HG02938 (cell line): ENCODE measurements around the gene RABL2B.

Experiments used
- ATAC-seq: cut with Tn5 transposase; IDR thresholded peaks from one replicate; pipeline ENCODE4 v1.9.1; 2021; ENCODE audit warnings: mild to moderate bottlenecking, moderate library complexity; ENCODE audit not compliant: unreplicated experiment

RABL2B gene

GRCh38 chr22:50738649-50739227 lies 44.7 kb downstream of the RABL2B start:
- no peak for ATAC-seq

- no peak for ATAC-seq
These were observed 45.4 kb downstream of the RABL2B start, which contains the start of gene ACR for GRCh38 chr22:50737728-50738648. Gene ACR, plus strand, starts transcription at chr22:50738204. Its CDS starts 32 bp downstream, at chr22:50738236.

- ATAC-seq: no peak
These were observed 47.8 kb downstream of the RABL2B start for GRCh38 chr22:50735739-50736030.

- no peak for ATAC-seq
These were observed 48.3 kb downstream of the RABL2B start for GRCh38 chr22:50734986-50735738.

DNA sequence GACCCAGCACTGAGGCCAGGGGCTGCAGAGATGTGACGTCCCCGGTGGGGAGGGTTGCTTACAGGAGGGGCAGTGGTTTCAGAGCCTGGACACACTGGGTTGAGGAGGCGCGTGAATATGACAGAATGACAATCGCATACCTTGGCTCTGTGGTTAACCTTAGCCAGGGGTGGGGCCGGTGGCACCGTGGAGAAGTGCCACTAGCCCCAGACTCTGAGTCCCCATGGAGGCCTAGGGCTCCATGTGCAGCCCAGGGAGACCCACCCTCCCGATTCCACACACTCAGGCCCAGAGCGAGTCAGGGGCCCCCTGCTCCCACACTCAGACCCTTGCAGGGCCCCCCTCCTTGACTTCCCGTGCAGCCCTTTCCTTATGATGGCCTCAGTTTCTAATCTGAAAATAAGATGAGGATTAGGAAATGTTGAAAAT lies 49.1 kb downstream of the RABL2B start:
- ATAC-seq: no peak

DNA sequence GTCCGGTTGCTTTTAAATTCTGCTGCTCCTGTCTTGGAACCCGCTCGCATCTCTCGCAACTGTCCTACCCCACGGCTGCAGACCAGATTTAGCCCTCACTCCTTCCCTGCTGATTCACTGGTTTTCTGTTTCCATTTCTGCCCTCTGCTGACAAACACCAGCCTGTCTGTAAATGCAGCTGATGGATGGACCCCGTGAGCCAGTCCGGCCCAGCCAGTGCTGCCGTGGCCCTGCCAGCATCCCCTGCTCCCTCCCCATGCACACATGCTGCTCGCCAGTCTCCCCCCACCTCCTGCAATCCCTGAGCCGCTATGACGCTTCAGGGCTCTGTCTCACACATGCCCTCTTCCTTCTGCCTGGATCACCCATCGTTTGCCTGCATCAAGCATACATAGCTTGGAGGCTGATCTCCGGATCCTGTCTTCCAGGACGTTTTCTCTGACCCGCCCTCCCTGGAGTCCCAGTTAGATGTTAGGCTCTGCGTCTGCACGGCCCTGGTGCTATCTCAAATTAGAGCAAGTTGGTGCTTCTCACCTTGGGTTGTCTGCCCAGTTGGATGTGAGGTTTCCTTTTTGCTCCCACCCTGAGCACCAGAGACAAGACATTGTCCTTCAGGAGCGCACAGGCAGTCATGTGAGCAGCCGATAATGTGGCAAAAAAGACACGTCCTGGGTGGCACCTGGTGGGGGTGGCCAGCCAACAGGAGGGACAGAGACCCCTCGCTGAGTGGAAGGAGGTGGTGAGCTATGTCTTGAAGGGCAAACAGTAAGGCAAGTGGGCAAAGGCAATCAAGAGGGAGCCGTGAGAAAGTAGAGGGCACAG lies 49.7 kb downstream of the RABL2B start:
- no peak for ATAC-seq

DNA sequence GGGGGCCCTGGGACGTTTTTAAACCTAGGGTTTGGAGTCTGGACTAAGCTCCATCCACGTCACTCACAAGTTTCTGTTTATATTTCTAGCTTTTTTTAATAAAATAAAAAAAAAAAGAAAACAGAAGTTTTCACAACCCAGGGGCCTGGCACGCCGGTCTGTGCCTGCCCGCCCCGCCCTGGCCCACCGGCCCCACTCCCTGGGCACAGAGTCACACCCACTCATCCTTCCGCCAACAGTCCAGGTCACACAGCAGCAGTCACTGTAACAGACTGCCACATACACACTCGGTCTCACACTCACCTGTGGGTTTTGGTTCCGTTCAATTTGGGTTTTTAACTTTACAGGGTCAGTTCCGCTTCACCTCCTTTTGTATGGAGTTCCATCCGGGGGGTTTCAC lies 50.8 kb downstream of the RABL2B start:
- no peak for ATAC-seq

DNA sequence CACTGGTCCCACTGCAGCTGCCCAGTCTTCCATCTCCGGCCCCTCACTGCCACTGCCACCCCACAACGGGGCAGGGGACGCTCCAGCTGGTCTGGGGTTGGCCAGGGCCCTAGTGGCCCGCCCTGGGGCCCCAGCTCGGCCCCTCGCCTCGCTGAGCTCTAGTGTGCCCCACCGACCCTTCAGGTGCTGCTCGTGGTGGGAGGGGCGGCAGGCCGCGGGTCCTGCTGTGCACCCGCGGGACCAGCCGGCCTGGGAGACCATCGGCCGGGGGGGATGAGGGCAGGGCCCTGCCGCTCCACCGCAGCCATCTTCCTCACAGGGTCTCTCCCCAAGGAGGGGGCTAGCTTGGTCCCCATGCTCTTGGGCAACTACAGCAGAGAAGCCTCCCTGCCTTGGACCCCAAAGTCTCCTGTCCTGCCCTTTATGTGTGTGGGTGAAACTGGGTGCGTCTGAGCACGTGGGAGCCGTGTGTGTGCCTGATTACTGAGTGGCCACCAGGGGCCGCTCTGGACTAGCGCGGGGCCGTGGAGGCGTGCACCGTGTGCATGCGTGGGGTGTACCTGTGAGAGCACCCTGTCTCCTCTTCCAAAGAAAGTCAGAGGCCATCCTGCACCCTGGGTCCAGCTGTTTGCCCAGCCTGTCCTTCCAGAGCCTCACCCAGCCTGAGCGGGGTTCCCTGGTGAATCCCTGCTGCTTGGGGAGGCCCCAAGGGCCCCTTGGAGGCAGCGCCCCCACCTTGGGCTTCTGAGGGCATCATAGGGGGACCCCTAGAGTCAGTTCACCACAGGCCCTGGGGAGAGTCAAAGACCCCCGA lies 51.4 kb downstream of the RABL2B start:
- no peak for ATAC-seq

DNA sequence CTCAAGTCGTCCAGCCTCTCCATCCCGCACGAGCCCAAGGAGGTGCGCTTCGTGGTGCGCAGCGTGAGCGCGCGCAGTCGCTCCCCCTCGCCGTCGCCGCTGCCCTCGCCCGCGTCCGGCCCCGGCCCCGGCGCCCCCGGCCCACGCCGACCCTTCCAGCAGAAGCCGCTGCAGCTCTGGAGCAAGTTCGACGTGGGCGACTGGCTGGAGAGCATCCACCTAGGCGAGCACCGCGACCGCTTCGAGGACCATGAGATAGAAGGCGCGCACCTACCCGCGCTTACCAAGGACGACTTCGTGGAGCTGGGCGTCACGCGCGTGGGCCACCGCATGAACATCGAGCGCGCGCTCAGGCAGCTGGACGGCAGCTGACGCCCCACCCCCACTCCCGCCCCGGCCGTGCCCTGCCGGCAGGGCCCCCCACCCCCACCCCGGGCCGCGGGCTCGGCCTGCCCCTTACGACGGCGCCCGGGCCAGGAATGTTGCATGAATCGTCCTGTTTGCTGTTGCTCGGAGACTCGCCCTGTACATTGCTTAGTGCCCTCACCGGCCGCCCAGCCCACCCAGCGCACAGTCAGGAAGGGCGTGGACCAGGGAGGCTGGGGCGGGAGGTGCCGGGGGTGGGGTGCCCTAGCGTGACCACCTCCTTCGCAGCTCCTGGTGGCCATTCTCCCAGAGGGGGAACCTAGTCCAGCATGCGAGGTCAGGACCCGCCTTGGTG lies 52.3 kb downstream of the RABL2B start:
- no peak for ATAC-seq

- ATAC-seq: no peak
These were observed 53.2 kb downstream of the RABL2B start for GRCh38 chr22:50730013-50730891.

DNA sequence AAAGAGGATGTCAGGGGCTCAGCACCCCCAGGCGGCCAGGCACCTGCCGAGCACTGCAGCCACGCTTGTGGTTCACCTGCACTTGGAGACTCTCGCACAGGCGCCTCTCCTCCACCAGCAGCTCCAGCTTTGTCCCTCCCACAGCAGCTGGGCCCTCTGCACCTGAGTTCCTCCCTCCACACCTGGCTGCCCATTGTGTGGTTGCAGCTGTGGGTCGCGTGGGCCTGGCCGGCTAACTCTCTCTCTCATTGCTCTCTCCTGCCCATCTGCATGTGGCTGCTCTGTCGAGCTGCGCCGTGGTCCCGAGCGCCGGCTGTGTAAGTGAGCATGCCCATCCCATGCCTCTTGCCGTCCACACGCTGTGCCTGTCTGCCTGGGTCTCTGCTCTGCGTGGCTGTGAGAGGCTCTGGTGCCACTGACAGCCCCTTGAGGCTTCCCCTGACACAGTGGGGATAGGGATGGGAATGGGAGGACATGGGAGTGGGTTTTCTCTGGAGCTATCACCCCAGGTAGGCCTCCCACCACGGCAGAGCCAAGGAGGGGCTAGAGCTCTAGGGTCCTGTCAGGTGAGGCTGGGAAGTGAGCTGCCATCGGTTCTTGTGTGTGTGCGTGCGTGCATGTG lies 53.9 kb downstream of the RABL2B start:
- no peak for ATAC-seq

DNA sequence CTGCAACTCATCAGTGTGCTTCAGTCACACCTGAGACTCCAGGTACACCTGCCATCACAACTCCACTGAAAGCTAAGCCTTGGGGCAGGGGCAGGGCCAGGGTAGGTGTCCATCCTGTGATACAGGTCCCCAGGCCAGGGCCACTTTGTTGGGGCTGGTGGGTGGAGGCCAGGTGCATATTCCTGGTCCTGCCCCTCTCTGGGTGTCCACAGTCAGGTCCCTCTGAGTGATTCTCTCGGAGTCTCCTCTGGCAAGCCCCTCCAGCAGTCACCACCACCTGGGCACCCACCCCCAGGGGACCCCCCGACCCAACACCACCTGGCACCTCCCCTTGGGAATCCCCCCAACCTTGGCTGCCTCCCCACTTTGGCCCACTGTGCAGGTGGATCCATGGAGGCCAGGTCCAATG lies 54.9 kb downstream of the RABL2B start:
- no peak for ATAC-seq

GRCh38 chr22:50727678-50728522 lies 55.5 kb downstream of the RABL2B start:
- no peak for ATAC-seq

- ATAC-seq: no peak
These were observed 56.6 kb downstream of the RABL2B start for GRCh38 chr22:50726643-50727340.

- no peak for ATAC-seq
These were observed 57.8 kb downstream of the RABL2B start for GRCh38 chr22:50725597-50725996.

- no peak for ATAC-seq
These were observed 58.8 kb downstream of the RABL2B start for GRCh38 chr22:50724616-50725015.
